ENCODE results near the gene SMPX. TPM values are rescaled to one million over a fixed set of nuclear protein-coding genes. Genes with fewer than 3 reads are reported as not detected.

Gene SMPX
- not detected for total RNA-seq

DNA sequence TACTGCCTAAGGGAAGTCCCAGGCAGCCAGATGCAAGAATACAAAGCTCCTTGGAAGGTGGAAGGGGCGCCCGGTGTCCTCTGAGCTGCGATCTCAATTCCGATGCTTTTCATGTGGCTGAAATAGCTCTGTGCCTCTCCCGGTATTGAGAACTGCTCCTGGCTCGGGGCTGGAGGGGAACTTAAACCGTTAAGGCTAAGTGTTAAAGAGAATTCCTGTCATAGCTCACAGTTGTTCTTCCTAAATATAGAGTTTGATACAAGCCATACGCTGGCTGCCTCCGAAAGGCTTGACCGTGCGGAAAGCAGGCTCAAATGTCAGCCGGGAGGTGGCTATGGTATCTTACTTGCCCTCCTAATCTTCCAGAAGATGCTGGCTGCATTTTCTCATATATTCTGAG lies at the start of gene SMPX:
Gene SMPX, minus strand, starts transcription at position 157 of the 400 bp plus-strand sequence. CDS start 3,826 bp downstream, outside the sequence.
- H3K4me3 ChIP-seq: no peak within 1 kb of the TSS
- no peaks in the 10 kb centered on the region for H3K36me3 ChIP-seq
- no peaks in the 10 kb centered on the region for H3K4me1 ChIP-seq
- DNase-seq: no peak
- TF ChIP-seq, protein P1, sequence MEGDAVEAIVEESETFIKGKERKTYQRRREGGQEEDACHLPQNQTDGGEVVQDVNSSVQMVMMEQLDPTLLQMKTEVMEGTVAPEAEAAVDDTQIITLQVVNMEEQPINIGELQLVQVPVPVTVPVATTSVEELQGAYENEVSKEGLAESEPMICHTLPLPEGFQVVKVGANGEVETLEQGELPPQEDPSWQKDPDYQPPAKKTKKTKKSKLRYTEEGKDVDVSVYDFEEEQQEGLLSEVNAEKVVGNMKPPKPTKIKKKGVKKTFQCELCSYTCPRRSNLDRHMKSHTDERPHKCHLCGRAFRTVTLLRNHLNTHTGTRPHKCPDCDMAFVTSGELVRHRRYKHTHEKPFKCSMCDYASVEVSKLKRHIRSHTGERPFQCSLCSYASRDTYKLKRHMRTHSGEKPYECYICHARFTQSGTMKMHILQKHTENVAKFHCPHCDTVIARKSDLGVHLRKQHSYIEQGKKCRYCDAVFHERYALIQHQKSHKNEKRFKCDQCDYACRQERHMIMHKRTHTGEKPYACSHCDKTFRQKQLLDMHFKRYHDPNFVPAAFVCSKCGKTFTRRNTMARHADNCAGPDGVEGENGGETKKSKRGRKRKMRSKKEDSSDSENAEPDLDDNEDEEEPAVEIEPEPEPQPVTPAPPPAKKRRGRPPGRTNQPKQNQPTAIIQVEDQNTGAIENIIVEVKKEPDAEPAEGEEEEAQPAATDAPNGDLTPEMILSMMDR (IDR thresholded peaks at IDR 0.05): no peak
- TF ChIP-seq POLR2A (IDR thresholded peaks at IDR 0.05): no peak
- no peaks in the 10 kb centered on the region for H3K9me3 ChIP-seq
- H3K27ac ChIP-seq: no peak within 1 kb of the TSS
- no peaks in the 10 kb centered on the region for H3K27me3 ChIP-seq

DNA sequence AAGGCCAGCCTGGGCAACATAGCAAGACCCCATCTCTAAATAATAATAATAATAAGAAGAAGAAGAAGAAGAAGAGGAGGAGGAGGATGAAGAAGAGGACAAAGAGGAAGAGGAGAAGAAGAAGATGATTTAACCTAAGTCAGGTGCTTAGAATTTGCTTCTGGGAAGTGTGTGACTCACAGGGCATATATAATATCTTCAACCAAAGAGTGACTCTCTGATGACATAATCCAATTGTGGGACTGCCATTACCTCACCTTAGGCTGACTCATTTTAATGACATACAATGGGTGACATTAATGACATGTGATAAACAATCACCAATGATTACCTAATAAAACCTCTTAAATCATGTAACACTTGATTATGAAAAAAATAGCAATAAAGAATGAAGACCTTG lies 48.8 kb upstream of the SMPX start:
- H3K27ac ChIP-seq: no peak overlapping the region
- no peaks in the 10 kb centered on the region for H3K4me1 ChIP-seq
- no peak for TF ChIP-seq POLR2A (IDR thresholded peaks at IDR 0.05)
- TF ChIP-seq, protein P1 (IDR thresholded peaks at IDR 0.05): no peak
- DNase-seq: no peak
- H3K36me3 ChIP-seq: no peaks in the 10 kb centered on the region
- H3K9me3 ChIP-seq: no peaks in the 10 kb centered on the region
- no peaks in the 10 kb centered on the region for H3K27me3 ChIP-seq
- no peak overlapping the region for H3K4me3 ChIP-seq

DNA sequence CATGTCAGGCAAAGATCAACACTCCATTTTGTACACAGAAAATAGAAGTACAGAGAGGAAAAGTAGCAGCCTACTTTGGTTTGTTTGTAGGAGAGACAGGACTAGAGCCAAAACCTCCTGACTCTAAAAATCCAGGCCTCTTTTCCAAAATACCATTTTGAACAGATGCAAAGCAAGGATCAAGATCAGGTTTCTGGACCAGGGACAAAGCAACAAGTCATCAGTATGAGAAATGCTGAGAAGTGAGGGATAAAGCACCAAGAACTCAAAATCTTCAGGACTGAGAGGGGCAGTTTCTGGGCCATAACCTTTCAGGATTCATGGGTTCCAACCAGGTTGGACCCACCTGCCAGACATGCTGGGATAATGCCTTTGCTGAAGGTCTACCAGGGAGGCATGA lies 44.9 kb upstream of the SMPX start:
- no peaks in the 10 kb centered on the region for H3K36me3 ChIP-seq
- H3K27ac ChIP-seq: no peak overlapping the region
- H3K27me3 ChIP-seq: no peaks in the 10 kb centered on the region
- TF ChIP-seq, protein P1 (IDR thresholded peaks at IDR 0.05): no peak
- TF ChIP-seq POLR2A (IDR thresholded peaks at IDR 0.05): no peak
- no peak overlapping the region for H3K4me3 ChIP-seq
- H3K9me3 ChIP-seq: no peaks in the 10 kb centered on the region
- DNase-seq: no peak
- no peaks in the 10 kb centered on the region for H3K4me1 ChIP-seq

DNA sequence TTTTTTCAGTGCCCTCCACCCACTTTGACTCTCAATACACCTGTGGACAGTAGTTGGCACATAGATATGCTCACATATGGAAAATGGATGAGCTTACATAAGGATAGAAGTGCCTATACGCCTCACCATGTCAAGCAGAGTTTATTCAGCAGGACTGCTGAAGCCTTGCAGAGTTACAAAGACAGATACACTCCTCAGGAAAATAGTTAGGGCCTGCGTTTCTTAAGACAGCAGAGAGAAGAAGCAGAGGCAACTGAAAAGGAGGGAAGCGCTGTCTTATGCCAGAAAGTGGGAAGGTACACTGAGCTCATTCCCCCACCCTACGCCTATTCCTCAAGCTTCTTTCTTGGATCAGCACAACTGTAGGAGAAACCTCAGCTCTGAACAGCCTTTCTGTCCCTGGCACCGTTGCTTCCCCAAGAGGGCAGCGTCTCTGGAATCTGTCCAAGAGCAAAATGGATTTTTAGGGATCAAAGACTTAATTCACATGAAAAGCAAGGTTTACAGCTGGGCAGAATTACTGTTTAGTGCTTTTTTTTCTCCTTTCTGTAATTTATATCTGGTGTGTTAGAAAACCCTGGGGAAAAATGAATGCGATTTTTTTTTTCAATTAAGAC lies 44.2 kb upstream of the SMPX start:
- Histone ChIP-seq H3K27me3 (no peaks in the 10 kb centered on the region), H3K27ac (no peak overlapping the region), H3K4me1 (no peaks in the 10 kb centered on the region), H3K4me3 (no peak overlapping the region), H3K36me3 (no peaks in the 10 kb centered on the region), H3K9me3 (no peaks in the 10 kb centered on the region)
- TF ChIP-seq, protein P1 (IDR thresholded peaks at IDR 0.05): no peak
- no peak for TF ChIP-seq POLR2A (IDR thresholded peaks at IDR 0.05)
- no peak for DNase-seq

DNA sequence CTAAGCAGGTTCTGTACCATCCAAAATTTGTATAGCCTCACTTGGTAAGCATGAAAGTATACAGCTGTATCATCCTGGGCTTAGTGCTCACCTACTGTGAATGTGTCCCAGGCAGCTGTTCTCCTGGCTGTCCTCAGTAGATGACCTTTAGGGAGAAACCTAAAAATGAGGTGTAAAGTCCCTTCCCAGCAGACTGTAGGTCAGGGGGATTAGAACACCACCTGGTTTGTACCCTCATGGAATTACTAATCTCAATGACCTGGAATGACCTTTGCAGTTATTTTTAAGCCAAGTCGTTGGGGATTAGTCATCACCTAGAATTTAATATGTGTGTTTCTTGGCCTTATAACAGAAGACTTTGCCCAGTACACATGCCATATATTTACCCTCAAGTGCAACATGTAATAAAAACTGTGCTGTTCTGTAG lies 42.4 kb upstream of the SMPX start:
- Histone ChIP-seq H3K4me3 (no peak overlapping the region), H3K27me3 (no peaks in the 10 kb centered on the region), H3K9me3 (no peaks in the 10 kb centered on the region), H3K36me3 (no peaks in the 10 kb centered on the region), H3K27ac (no peak overlapping the region), H3K4me1 (no peaks in the 10 kb centered on the region)
- TF ChIP-seq, protein P1 (IDR thresholded peaks at IDR 0.05): no peak
- no peak for TF ChIP-seq POLR2A (IDR thresholded peaks at IDR 0.05)
- no peak for DNase-seq

DNA sequence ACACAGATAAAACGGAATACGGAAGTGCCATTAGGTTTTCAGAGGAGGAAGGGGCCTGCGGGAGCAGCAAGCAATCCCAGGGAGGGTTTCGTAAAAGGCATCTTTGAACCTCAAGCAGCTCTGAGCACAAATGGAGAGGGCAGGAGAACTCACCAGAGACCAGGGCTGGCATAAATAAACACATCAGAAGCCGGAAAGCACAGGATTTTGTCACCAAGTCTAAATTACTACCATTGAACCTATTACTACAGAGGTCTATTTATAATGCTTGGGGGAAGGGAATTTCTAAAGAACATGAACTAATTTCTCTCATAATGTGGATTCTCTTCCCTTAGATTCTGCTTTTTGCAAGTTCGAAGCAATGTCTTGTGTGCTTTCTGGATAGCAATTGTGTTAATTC lies 41.9 kb upstream of the SMPX start:
- no peak for DNase-seq
- TF ChIP-seq, protein P1 (IDR thresholded peaks at IDR 0.05): no peak
- TF ChIP-seq POLR2A (IDR thresholded peaks at IDR 0.05): no peak
- Histone ChIP-seq H3K27ac (no peak overlapping the region), H3K27me3 (no peaks in the 10 kb centered on the region), H3K9me3 (no peaks in the 10 kb centered on the region), H3K4me1 (no peaks in the 10 kb centered on the region), H3K4me3 (no peak overlapping the region), H3K36me3 (no peaks in the 10 kb centered on the region)
